ENCODE results near the gene LOXHD1.

GRCh38 chr18:46702471-46702870 lies 45.5 kb upstream of the LOXHD1 start:
- no peak for TF ChIP-seq CTCF (IDR thresholded peaks at IDR 0.05 in 4 of 5, conservative IDR thresholded peaks at IDR 0.05 in 1 of 5)
- TF ChIP-seq POLR2A (IDR thresholded peaks at IDR 0.05), result no peak

All from gastrocnemius medialis (tissue), 4 donors.